ENCODE measurements around the gene DDAH2.

Gene DDAH2

DNA sequence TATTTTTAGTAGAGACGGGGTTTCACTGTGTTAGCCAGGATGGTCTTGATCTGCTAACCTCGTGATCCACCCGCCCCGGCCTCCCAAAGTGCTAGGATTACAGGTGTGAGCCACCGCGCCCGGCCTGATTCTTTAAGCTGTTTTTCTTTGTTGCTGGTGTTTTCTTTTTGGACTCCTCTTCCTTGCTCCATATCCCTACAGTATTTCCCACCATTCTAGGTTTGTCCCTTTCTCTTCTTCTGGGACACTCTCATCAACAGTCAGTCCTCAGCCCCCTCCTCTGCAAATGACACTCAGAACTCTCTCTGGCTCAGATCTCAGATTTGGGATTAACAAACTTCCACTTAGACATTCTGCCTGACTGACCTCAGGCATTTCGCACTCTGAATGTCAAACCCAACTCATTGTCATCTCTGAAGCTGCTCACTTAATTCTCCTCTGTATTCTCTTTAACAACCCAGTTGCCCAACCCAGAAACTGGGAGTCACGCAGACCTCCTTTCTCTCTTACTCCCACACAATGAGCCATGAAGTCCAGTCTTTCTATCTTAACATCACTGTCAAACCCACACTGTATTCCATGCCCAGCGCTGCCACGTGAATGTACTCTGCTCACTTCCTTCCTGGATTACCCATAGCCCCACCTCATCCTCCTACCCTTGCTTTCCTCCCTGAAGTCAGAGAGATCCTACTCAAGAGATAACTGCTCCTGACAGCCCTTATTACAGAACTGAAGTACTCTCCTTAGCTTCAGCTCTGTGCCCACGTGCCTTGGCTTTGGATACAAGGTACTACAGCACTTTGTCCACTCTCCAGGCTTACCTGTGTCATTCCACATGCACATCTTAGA is 3.4 kb downstream of the DDAH2 start:
- DNase-seq: no peak
- H3K4me1 ChIP-seq: peaks cover 0 to 30% (median 22%) of the 10 kb centered on the region in 4 donors
- H3K36me3 ChIP-seq: peaks cover 22 to 39% (median 33%) of the 10 kb centered on the region in 3 donors
- intact Hi-C loops (cut with DNase I; ENCODE audit: low total_unique reads): loop anchor here (10.0 kb wide), 1 partner anchor 109 kb away; no protein-coding TSS in a partner anchor
- no peak overlapping the region for H3K27ac ChIP-seq
- H3K27me3 ChIP-seq: no peaks in the 10 kb centered on the region
- TF ChIP-seq, protein P1, sequence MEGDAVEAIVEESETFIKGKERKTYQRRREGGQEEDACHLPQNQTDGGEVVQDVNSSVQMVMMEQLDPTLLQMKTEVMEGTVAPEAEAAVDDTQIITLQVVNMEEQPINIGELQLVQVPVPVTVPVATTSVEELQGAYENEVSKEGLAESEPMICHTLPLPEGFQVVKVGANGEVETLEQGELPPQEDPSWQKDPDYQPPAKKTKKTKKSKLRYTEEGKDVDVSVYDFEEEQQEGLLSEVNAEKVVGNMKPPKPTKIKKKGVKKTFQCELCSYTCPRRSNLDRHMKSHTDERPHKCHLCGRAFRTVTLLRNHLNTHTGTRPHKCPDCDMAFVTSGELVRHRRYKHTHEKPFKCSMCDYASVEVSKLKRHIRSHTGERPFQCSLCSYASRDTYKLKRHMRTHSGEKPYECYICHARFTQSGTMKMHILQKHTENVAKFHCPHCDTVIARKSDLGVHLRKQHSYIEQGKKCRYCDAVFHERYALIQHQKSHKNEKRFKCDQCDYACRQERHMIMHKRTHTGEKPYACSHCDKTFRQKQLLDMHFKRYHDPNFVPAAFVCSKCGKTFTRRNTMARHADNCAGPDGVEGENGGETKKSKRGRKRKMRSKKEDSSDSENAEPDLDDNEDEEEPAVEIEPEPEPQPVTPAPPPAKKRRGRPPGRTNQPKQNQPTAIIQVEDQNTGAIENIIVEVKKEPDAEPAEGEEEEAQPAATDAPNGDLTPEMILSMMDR (IDR thresholded peaks at IDR 0.05): no peak
- H3K9me3 ChIP-seq: no peaks in the 10 kb centered on the region
- no peak overlapping the region for H3K4me3 ChIP-seq

DNA sequence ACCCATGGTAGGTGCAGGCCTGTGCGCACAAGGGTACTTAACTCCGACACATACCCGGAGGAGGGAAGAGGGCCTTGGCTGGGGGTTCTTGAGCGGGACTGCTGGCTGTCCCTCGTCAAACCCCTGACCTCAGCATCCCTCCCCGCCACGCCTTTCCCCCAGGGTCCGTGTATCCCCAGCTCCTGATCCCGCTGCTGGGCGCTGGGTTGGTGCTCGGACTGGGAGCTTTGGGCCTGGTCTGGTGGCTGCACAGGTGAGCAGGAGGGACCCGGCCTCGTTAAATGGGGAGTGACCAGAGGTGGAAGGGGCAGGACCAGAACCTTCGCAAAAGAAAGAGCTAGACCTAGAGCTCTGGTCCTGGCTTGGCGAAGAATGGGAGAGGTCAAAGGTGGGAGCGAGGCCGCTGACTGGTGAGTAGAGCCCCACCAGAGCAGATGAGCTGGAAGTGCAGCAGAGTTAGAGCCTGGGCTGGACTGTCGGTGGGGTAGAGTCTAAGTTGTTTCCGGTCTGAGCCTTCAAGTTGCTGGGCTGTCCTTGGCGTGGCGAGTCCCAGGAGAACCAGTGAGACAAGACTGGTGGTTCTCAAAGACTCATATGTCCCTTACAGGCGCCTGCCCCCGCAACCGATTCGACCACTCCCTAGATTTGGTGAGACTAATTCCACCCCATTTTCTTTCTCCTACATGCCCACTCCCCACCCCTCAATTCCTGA is 5.0 kb downstream of the DDAH2 start:
- DNase-seq: no peak
- Histone ChIP-seq H3K9me3 (no peaks in the 10 kb centered on the region), H3K4me3 (no peak overlapping the region), H3K27me3 (no peaks in the 10 kb centered on the region), H3K4me1 (peaks cover 0 to 23% (median 16%) of the 10 kb centered on the region in 4 donors), H3K27ac (no peak overlapping the region), H3K36me3 (peaks cover 20 to 38% (median 31%) of the 10 kb centered on the region in 3 donors)
- intact Hi-C loops (cut with DNase I; ENCODE audit: low total_unique reads): loop anchor here (10.0 kb wide), 1 partner anchor 111 kb away; no protein-coding TSS in a partner anchor
- TF ChIP-seq, protein P1 (IDR thresholded peaks at IDR 0.05): no peak

DNA sequence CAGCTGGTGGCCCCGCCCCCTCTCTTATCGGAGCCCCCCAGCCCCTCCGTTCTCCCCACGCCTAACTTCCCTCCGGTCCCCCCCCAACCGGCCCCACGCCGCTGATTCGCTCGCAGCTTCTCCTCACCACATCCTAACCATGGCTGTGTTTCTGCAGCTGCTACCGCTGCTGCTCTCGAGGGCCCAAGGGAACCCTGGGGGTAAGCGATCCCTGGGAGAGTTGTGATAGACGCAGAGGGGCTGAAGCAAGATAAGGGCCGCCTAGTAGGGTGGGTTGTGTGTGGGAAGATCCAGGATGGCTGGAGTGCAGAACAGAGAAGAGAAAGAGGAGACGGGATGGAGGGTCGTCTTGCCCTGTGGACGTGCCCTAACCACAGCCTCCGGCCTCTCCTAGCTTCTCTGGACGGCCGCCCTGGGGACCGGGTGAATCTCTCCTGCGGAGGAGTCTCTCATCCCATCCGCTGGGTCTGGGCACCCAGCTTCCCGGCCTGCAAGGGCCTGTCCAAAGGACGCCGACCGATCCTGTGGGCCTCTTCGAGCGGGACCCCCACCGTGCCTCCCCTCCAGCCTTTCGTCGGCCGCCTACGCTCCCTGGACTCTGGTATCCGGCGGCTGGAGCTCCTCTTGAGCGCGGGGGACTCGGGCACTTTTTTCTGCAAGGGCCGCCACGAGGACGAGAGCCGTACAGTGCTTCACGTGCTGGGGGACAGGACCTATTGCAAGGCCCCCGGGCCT is 5.7 kb downstream of the DDAH2 start, which contains the start of gene MPIG6B:
MPIG6B (plus strand) TSS at position 129 of the 735 bp plus-strand sequence; CDS start at position 140, 11 bp downstream.
- H3K9me3 ChIP-seq: no peaks in the 10 kb centered on the region
- no peak for DNase-seq
- peaks cover 20 to 38% (median 30%) of the 10 kb centered on the region in 3 donors for H3K36me3 ChIP-seq
- H3K4me3 ChIP-seq: no peak within 1 kb of the TSS
- H3K27ac ChIP-seq: no peak within 1 kb of the TSS
- TF ChIP-seq, protein P1 (IDR thresholded peaks at IDR 0.05): no peak
- no peaks in the 10 kb centered on the region for H3K27me3 ChIP-seq
- intact Hi-C loops (cut with DNase I; ENCODE audit: low total_unique reads): loop anchor here (10.0 kb wide), 1 partner anchor 111 kb away; no protein-coding TSS in a partner anchor
- H3K4me1 ChIP-seq: peaks cover 0 to 17% (median 11%) of the 10 kb centered on the region in 4 donors

DNA sequence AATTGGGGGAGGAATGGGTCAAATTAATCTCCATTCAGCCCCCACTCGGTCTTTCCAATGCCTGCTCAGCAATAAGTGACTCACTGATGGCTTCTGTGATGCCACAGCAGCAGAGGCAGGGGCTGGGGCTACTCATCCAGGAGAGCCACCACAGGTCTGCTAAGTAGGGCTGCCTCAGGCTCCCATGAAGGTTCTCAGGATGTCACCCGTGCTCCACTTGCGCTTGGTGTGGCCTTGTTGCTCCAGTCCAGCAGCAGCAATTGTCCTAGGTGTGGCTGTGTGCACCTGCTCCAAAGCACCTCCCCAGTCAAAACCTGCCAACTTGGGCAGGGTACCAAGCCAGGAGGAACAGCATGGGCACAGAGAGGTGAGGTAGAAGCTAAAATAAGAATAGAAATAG is 6.9 kb downstream of the DDAH2 start:
- Histone ChIP-seq H3K4me1 (peaks cover 0 to 4% (median 1%) of the 10 kb centered on the region in 4 donors), H3K27me3 (no peaks in the 10 kb centered on the region), H3K27ac (no peak overlapping the region), H3K9me3 (no peaks in the 10 kb centered on the region), H3K4me3 (no peak overlapping the region), H3K36me3 (peaks cover 15 to 31% (median 18%) of the 10 kb centered on the region in 3 donors)
- intact Hi-C loops (cut with DNase I; ENCODE audit: low total_unique reads): loop anchor here (10.0 kb wide), 1 partner anchor 113 kb away; no protein-coding TSS in a partner anchor
- TF ChIP-seq, protein P1 (IDR thresholded peaks at IDR 0.05): no peak
- DNase-seq: no peak
